Stimulated activated naive B cell treated with anti-CD40 and anti-IgM and Interleukin-4, amounts not matched to agents 10 μg/mL and 1 μg/mL and 100 μg/mL, for 72 hours (primary cell): ENCODE results near the gene USP44.

Experiments used
- ATAC-seq, 2 donors: fragments of 150-1000 bp; cut with Tn5 transposase; replicated peaks; 2 replicates each; pipeline ENCODE4 v1.10.0; 2021; ENCODE audit warnings: moderate library complexity in 1 of 2
- DNase-seq: peaks from one replicate; pipeline ENCODE4 v3.0.0; 2021
- H3K27ac Mint-ChIP-seq: one replicate; pipeline ENCODE4 v1.8.0; 2022; ENCODE audit warnings: mild to moderate bottlenecking, mixed read lengths
- H3K27me3 Mint-ChIP-seq, 2 donors: one replicate each; pipeline ENCODE4 v1.8.0; 2022; ENCODE audit warnings: mixed read lengths in 2 of 2
- H3K36me3 Mint-ChIP-seq, 2 donors: one replicate each; pipeline ENCODE4 v1.8.0; 2022; ENCODE audit warnings: mixed read lengths in 2 of 2, mild to moderate bottlenecking in 1 of 2
- H3K4me1 Mint-ChIP-seq, 2 donors: one replicate each; pipeline ENCODE4 v1.8.0; 2022; ENCODE audit warnings: mixed read lengths in 2 of 2, mild to moderate bottlenecking in 1 of 2
- H3K4me3 Mint-ChIP-seq, 2 donors: one replicate each; pipeline ENCODE4 v1.8.0; 2022; ENCODE audit warnings: mild to moderate bottlenecking in 2 of 2, mixed read lengths in 2 of 2, moderate library complexity in 1 of 2
- H3K9me3 Mint-ChIP-seq, 2 donors: one replicate each; pipeline ENCODE4 v1.8.0; 2022; ENCODE audit warnings: mixed read lengths in 2 of 2, mild to moderate bottlenecking in 1 of 2

Gene USP44

DNA sequence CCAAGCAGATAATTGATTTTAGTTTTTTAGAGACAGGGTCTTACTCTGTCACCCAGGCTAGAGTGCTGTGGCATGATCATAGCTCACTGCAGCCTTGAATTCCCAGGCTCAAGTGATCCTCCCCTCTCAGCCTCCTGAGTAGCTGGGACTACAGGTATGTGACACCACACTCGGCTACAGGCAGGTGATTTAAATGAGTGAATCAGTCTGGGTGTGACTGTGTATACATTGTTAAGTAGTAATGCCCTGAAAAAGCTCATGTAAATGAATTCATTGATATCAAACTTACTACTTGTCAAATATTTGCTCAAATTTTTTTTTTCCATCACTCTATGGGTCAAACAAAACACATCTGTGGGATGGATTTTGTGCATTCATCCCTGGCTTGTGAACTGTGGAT, 6.3 kb upstream of the USP44 start:
- no peak overlapping the region for H3K4me3 Mint-ChIP-seq
- ATAC-seq = no peak
- no peaks in the 10 kb centered on the region for H3K9me3 Mint-ChIP-seq
- DNase-seq = no peak
- H3K27ac Mint-ChIP-seq = no peak overlapping the region
- H3K36me3 Mint-ChIP-seq = no peaks in the 10 kb centered on the region
- H3K27me3 Mint-ChIP-seq = peaks cover 6 to 8% of the 10 kb centered on the region in 2 donors
- peaks cover 2 to 7% of the 10 kb centered on the region in 2 donors for H3K4me1 Mint-ChIP-seq

DNA sequence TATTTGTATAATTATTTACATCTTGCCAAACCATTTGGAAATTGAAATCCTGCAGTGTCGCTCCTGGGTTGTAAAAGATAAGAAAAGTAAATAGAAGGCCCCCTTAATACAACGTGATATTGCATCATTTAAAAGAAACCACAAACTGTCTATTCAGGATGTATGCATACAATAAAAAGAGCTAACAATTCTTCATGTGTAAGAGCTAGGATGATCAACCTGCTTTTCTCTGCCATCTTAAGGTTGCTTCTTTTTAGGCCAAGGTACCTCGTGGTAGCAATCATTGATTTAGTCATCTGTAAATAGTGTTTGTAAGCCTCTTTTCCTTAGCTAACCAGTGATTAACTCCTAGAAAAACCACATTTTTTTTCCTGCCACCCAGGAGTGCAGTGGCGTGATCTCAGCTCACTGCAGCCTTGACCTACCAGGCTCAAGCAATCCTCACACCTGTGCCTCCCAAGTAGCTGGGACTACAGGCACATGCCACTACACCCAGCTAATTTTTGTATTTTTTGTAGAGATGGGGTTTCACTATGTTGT, 3.3 kb upstream of the USP44 start:
- Mint-ChIP-seq H3K9me3 (peaks cover 0 to 1% of the 10 kb centered on the region in 2 donors), H3K36me3 (no peaks in the 10 kb centered on the region), H3K4me1 (peaks cover 6 to 12% of the 10 kb centered on the region in 2 donors), H3K4me3 (no peak overlapping the region), H3K27ac (no peak overlapping the region), H3K27me3 (peaks cover 4 to 9% of the 10 kb centered on the region in 2 donors)
- no peak for ATAC-seq
- no peak for DNase-seq

DNA sequence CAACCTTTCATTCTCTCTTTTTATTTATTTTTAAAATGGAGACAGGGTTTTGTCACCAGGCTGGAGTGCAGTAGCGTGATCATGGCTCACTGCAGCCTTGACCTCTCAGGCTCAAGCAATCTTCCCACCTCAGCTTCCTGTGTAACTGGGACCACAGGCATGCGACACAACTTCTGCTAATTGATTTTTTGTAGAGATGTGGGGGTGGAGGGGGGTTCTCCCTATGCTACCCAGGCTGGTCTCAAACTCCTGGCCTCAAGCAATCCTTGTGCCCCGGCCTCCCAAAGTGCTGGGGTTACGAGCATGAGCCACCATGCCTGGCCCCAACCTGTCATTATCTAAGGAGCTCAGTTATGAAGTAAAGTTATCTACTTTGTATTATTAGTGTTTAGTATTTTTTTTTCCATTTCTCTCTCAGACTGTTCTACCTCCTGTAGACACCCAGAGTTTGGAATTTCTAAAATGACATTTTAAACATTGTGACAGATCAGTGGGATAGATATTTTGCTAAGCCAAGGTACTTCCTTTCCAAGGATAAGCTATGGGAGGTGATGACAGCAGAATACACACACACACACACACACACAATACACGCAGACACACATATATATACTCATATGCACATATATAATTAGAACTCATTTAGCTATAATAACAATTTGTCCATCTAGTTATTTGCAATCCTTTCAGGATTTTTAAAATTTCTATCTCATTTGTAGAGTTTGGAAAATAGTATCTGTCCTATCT, 2.1 kb upstream of the USP44 start:
- H3K27ac Mint-ChIP-seq = no peak overlapping the region
- no peak for DNase-seq

DNA sequence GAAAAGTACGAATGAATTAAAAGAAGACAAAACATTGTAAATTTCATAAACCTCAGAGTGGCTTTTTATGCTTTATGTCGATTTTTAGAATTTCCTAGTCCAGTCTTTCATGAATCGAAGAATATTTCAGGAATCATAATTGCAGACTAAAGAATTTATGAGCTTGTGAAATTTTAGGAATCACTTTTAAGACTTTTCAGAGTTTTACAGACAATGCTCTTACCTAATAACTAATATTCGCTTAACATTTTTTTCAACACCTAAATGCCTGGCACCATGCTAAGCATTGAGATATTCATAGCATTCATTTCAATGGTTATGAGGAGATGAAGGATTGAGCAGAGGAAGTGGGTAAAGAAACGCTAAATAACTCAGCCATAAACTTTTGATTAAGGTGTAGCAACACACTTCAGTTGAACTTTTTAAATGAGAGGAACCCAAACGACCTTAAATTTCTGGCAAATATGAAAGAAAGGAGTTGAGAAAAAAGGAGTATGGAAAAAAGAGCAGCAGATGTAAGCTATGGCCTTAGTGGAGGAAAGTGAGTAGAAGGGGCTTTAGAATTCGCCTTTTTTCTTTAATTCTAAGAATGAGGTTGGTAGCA, 739 bp upstream of the USP44 start:
- Mint-ChIP-seq H3K4me1 (peaks cover 10 to 22% of the 10 kb centered on the region in 2 donors), H3K36me3 (peaks cover 0 to 3% of the 10 kb centered on the region in 2 donors), H3K4me3 (no peak overlapping the region), H3K27ac (no peak overlapping the region), H3K27me3 (peaks cover 0 to 11% of the 10 kb centered on the region in 2 donors), H3K9me3 (peaks cover 0 to 3% of the 10 kb centered on the region in 2 donors)
- no peak for ATAC-seq
- DNase-seq = no peak

More for the DNA sequence above, 2.1 kb upstream of the USP44 start:
- Mint-ChIP-seq H3K9me3 (peaks cover 0 to 3% of the 10 kb centered on the region in 2 donors), H3K27me3 (peaks cover 0 to 6% of the 10 kb centered on the region in 2 donors), H3K4me3 (no peak overlapping the region), H3K36me3 (peaks cover 0 to 3% of the 10 kb centered on the region in 2 donors), H3K4me1 (peaks cover 8 to 12% of the 10 kb centered on the region in 2 donors)
- peak in 1 of 2 donors; percentile 32 for ATAC-seq

DNA sequence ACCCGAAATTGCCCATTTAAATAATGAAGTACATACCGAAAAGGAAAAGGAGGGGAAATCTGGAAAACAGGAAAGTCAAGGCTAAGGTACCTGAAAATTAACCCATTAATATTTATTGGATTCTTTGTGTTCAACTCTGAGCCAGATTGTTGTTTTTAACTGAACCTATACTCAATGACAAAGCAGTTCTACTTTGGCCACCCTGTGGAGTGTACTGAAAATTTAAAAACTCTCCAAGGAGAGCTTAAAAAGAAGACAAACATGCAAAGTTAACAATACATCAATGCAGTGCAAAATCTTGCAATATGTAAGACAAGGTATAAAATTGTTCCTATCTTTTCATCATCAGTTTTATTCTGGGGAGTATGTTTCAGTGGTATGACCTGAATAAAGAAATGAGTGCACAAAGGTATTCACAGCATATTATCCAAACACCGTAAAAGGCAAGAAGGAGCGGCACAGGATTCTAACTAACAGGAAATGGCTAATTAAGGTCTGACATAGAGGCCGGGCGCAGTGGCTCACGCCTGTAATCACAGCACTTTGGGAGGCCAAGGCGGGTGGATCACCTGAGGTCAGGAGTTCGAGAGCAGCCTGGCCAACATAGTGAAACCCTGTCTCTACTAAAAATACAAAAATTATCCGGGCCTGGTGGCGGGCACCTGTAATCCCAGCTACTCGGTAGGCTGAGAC, 1.7 kb downstream of the USP44 start:
- ATAC-seq (no peak), DNase-seq (no peak)
- H3K4me1 Mint-ChIP-seq = peaks cover 14 to 23% of the 10 kb centered on the region in 2 donors
- peak overlapping the region; percentile 89 for H3K27ac Mint-ChIP-seq
- H3K9me3 Mint-ChIP-seq = peaks cover 0 to 3% of the 10 kb centered on the region in 2 donors
- peaks cover 0 to 11% of the 10 kb centered on the region in 2 donors for H3K27me3 Mint-ChIP-seq
- H3K4me3 Mint-ChIP-seq = peak overlapping the region; percentile 86 to 87
- peaks cover 0 to 3% of the 10 kb centered on the region in 2 donors for H3K36me3 Mint-ChIP-seq

DNA sequence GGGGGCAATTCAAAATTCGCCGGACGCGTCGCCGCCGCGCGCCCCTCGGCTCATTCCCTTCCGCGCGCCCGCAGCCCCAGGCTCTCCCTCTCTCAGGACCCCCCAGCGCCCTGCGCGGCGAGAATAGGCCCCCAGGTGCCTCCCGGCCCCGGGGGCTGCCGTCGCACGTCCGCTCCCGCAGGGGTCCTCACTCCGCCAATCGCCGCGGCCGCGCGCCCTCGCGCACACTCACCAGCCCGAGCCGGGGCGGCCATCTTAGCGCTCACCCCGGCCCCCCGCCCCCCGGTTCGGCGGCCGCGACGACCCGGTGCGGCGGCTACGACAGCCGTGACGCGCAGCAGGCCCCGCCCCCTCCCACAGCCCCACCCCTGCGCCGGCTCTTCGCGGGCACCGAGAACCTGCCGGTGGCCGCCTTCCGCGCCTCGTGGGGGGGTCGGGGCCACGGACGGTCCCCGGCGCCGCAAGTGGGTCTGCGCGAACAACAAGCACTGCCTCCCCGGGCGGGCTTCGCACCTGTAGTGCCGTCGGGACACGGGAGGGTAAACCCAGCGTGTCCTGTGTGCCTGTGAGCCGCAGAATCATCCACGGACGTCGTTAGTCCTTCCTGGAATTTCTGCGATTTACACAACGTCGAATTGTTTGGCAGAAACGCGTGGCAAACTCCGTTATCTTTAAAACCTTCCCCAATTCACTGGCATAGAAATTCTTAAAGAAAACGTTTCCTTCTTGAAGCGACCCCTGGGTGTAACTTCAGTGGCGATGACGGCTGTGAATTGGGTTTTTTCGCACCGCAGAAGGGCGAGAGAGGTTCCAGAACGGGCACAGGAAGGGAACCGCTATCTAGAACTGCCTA, 2.5 kb downstream of the USP44 start:
- H3K36me3 Mint-ChIP-seq = peaks cover 0 to 3% of the 10 kb centered on the region in 2 donors
- peak overlapping the region; percentile 86 to 87 for H3K4me3 Mint-ChIP-seq
- peaks cover 14 to 23% of the 10 kb centered on the region in 2 donors for H3K4me1 Mint-ChIP-seq
- H3K27ac Mint-ChIP-seq = peak overlapping the region; percentile 89
- H3K27me3 Mint-ChIP-seq = peaks cover 0 to 11% of the 10 kb centered on the region in 2 donors
- ATAC-seq = peak; percentile 84 to 91
- H3K9me3 Mint-ChIP-seq = peaks cover 0 to 3% of the 10 kb centered on the region in 2 donors
- peak; percentile 39 for DNase-seq

DNA sequence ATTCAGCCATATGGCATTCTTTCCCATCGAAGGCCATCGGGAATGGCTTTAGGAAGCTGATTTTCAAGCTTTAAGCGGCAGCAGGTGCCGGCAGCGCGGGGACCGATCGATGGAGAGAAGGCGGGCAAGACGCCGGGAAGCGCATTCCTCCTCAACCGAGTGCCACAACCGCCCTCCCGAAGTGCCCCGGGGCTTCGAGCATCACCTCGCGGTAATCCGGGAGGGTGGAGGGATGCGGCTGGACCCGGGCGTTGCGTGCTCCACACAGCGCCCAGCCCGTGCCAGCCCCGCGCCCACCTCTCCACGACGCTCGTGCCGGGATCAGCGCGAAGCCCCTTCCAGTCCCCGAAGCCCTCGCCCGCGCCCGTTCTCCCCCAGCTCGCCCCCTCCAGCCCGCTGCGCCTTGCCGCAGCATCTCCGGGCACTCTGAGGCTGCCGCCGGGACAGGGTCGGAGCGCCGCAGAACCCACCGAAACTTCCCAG, 3.2 kb downstream of the USP44 start:
- Mint-ChIP-seq H3K4me3 (peak overlapping the region; percentile 86 to 87), H3K9me3 (peaks cover 0 to 3% of the 10 kb centered on the region in 2 donors), H3K4me1 (peaks cover 14 to 20% of the 10 kb centered on the region in 2 donors), H3K27ac (peak overlapping the region; percentile 89), H3K36me3 (peaks cover 0 to 3% of the 10 kb centered on the region in 2 donors), H3K27me3 (peaks cover 0 to 11% of the 10 kb centered on the region in 2 donors)
- DNase-seq = no peak
- ATAC-seq = peak; percentile 58 to 59

DNA sequence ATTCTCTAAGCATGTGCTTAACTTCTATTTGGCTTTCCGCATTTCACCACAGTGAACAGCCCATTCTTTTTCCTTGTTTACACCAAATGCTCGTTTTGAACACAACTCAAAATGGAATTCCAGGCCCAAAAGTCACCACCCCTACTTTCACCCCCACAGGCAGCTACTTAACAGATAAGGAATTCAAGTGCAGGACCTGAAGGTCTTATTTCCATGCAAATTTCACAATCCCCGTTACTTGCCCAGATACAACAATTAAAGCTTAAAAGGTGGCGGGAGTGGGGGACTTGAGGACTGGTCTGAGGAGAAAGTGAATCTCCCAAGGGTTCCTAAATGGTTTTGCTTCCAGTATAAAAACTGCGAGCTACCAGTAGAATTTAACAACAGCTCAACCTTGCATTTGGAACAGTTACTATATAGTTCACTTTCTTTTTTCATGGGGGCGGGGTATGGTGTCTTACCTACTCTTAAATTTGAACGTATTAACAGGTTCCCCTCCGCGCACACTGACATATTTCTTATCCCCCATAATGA, 3.7 kb downstream of the USP44 start:
- peak; percentile 30 for ATAC-seq

DNA sequence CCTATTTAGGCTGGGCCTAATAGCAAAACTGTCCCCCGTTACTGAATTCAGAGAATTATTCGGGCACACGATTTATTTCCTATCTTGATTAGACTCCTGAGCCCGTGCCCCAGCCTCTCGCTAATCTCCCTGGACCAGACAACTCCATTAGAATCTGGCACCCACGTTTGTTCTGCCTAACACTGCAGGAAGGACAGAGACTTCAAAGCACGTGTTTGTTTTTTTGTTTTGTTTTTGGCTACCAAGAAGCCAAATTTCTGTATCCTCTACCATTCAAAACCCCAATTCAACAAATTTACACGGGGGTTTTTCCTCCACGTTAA, 4.8 kb downstream of the USP44 start:
- peaks cover 0 to 3% of the 10 kb centered on the region in 2 donors for H3K36me3 Mint-ChIP-seq
- peaks cover 8 to 10% of the 10 kb centered on the region in 2 donors for H3K4me1 Mint-ChIP-seq
- H3K4me3 Mint-ChIP-seq = no peak overlapping the region
- H3K27ac Mint-ChIP-seq = no peak overlapping the region
- no peak for DNase-seq
- no peak for ATAC-seq
- peaks cover 0 to 8% of the 10 kb centered on the region in 2 donors for H3K27me3 Mint-ChIP-seq
- peaks cover 0 to 3% of the 10 kb centered on the region in 2 donors for H3K9me3 Mint-ChIP-seq

More for the DNA sequence above, 3.7 kb downstream of the USP44 start:
- H3K4me3 Mint-ChIP-seq = peak overlapping the region; percentile 86 to 87
- peak overlapping the region; percentile 89 for H3K27ac Mint-ChIP-seq
- H3K9me3 Mint-ChIP-seq = peaks cover 0 to 3% of the 10 kb centered on the region in 2 donors
- peaks cover 12 to 16% of the 10 kb centered on the region in 2 donors for H3K4me1 Mint-ChIP-seq
- peaks cover 0 to 11% of the 10 kb centered on the region in 2 donors for H3K27me3 Mint-ChIP-seq
- DNase-seq = no peak
- H3K36me3 Mint-ChIP-seq = peaks cover 0 to 3% of the 10 kb centered on the region in 2 donors

DNA sequence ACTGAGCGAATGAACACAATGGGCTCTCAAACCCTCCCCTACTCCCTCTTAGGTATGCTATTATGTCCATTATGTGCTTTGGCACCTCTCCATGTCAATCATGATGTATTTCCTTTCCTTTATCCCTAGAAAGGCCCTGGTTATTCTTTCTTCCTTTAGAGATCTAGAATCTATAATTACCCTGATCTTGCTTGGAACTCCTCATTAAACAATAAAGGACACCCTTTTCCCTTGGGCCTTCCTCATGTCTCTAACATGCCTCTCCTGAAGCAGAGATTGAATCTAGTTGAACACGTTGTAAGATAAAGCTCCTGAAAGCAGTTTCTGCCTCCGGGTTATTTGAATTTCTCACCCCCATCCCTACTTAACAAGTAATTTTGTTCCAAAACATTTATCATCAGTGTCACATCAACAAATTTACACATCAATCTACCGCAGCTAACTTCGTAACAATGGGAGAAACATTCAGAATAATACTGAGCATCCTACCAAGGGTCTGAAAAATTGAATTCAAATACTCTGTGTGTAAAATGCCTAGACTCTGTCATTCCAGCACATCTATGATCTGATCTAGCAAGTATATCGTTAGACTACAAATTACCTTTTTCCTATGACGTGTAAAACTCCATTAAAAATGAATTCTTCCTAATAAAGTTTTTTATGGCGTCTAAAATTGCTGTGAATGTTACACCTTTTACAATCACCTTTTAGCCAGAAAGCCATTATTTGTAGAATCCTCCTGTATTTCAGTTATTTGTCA, 5.4 kb downstream of the USP44 start:
- H3K4me3 Mint-ChIP-seq = no peak overlapping the region
- peaks cover 8 to 10% of the 10 kb centered on the region in 2 donors for H3K4me1 Mint-ChIP-seq
- H3K27me3 Mint-ChIP-seq = peaks cover 0 to 4% of the 10 kb centered on the region in 2 donors
- peaks cover 0 to 3% of the 10 kb centered on the region in 2 donors for H3K36me3 Mint-ChIP-seq
- H3K27ac Mint-ChIP-seq = no peak overlapping the region
- DNase-seq (no peak), ATAC-seq (no peak)
- H3K9me3 Mint-ChIP-seq = peaks cover 0 to 3% of the 10 kb centered on the region in 2 donors

DNA sequence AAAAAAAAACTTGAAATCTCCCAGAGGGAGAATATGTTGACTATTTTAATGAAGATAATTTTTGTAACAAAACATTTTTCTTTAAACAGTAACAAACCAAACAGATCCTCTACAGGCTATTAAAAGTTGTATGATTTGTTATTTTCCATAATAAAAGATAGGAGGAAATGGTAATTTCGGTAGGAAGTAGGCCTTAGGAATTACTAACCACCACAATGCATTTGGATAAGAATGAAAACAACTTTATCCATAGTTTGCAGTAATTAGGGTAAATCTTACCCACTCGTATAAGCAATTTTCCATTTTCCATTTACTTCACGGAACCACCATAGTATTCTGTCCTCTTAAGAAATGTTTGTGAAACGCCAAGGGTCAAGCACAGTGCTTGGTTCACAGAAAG, 6.0 kb downstream of the USP44 start:
- Mint-ChIP-seq H3K27me3 (peaks cover 0 to 4% of the 10 kb centered on the region in 2 donors), H3K36me3 (peaks cover 0 to 3% of the 10 kb centered on the region in 2 donors), H3K4me3 (no peak overlapping the region), H3K4me1 (peaks cover 8 to 10% of the 10 kb centered on the region in 2 donors), H3K27ac (no peak overlapping the region), H3K9me3 (peaks cover 0 to 3% of the 10 kb centered on the region in 2 donors)
- ATAC-seq (no peak), DNase-seq (no peak)

DNA sequence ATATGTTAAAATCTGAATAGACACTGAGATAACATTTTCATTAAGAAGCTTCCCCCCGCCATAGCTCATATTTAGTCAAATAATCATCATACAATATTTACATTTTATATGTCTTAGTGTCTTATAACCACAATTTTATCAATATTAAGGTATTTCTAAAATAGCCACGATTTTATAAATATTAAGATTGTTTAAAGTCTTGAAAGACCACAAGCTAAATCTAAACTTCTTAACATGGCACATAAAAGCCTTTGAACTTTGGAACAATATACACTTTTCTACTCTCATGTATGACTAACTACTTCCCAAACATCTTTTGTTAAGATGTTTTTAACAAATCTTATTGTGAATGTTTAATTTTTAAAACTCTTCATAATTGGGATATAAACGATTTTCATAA, 6.5 kb downstream of the USP44 start:
- Mint-ChIP-seq H3K4me3 (no peak overlapping the region), H3K36me3 (peaks cover 0 to 3% of the 10 kb centered on the region in 2 donors), H3K27ac (no peak overlapping the region), H3K9me3 (peaks cover 0 to 3% of the 10 kb centered on the region in 2 donors), H3K27me3 (peaks cover 0 to 4% of the 10 kb centered on the region in 2 donors), H3K4me1 (peaks cover 8 to 10% of the 10 kb centered on the region in 2 donors)
- ATAC-seq (no peak), DNase-seq (no peak)
